Stimulated activated naive CD4-positive, alpha-beta T cell (primary cell): ENCODE results near the gene CDH11.

Experiments used
- DNase-seq, 6 experiments: peaks; one replicate each; lab custom pipeline; 2025; lab: John Stamatoyannopoulos, UW

CDH11 gene

DNA sequence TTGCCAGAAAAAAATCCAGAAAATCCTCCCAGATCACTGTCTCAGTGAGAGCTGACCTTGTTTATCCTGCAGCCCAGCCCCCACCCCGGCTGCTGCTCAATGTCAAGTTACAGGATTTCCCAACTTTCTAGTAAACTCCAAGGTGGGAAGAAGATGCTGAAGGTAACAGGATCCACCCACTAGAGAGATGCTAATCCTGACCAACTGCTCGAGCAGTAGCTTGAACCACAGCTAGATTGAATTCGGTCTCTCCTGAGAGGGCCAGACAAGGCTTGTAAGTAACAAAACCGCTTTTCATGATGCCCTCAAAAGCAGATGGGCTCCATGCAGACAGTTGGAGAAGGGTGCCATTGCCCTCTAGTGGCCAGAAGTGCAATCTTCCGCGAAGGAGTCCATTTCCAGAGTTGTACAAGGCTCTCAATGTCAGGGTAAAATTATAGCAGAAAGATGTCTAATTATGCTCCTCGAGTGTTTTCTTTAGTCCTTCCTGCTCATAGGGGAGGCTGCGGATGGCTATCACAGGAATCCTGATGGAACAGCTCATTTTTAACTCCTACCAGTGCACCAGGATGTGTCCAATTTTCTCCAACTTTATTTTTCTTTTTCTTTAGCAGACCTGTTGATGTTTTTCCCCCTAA is 3.9 kb downstream of the CDH11 start:
- no peak for DNase-seq

- no peak for DNase-seq
These were observed 4.9 kb downstream of the CDH11 start for GRCh38 chr16:65116818-65117430.

DNA sequence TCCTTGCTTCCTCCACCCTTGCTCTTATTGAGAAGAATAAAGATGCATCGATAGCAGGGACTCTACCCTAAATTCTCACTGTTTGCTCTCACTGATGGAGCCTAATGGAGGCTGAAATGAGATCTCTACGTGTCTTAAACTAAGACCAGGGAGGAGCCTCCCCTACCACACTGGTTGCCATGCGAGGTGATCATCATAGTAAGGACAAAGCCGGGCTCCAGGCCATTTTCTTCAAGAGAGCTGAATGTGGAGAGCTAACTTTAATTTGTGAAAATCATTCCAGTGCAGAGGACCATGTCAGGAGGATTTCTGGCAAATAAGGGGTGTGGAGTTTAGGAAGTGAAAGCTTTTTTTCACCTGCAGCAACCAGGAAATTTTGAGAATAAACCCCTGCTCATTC is 5.6 kb downstream of the CDH11 start:
- DNase-seq: no peak

DNA sequence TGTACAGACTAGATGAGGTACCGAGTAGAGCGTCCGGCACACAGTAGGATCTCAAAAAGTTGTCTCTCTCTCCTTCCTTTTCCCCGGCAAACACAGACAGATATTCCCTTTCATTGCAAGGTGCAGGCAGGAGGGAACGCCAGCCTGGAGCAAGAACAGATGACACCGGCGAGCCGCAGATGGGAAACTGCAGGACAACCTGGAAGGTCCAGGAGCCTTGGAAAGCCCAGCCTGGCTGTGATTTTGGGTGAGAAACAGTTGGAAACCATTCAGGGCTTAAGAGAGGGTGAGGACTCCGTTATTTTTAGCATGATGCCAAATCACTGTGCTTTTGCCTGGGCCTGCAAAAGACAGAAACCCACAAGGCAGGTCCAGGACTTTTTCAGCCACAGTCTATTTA is 7.3 kb downstream of the CDH11 start:
- DNase-seq: no peak

GRCh38 chr16:65113441-65113840 is 8.4 kb downstream of the CDH11 start:
- no peak for DNase-seq

GRCh38 chr16:65111306-65111705 is 10.6 kb downstream of the CDH11 start:
- DNase-seq: no peak

- no peak for DNase-seq
These were observed 15.1 kb downstream of the CDH11 start for GRCh38 chr16:65106757-65107156.

GRCh38 chr16:65105171-65105570 is 16.7 kb downstream of the CDH11 start:
- DNase-seq: no peak

GRCh38 chr16:65104471-65104870 is 17.4 kb downstream of the CDH11 start:
- DNase-seq: no peak

DNA sequence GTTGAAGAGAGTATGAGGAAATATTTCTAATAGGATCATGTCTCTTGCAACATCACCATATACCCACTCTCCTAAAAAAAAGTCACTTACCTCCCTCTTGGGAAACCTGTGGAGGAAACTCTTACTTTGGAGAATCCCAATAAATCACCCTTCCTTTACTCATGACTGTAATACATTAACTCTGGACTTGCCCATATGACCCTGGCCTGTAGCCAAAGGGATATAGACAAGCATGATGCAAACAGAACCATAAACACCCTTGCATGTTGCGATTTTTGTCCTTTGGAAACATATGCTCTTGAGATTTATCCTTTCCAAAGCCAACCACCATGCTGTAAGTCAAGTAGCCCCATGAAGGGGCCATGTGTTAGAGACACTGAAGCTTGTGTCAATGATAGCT is 19.5 kb downstream of the CDH11 start:
- DNase-seq: no peak

DNA sequence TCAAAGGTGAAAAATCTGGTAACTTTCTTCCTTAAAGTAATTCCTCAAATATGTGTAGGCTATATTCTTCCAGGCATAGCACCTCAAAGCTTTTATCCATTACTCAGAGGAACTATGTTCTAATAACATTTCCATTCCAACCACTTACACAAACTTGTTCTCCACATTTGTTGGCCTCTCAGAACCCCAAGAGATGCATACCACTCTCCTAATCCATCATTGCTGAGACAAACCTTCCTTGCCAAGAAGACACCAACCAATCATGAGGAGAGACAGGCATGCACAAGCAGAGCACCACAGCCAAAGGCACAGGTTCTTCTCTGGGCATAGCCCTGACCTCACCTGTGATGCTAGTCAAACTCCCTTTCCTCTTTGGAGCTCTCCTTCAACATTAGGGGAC is 20.9 kb downstream of the CDH11 start:
- no peak for DNase-seq

- DNase-seq: no peak
These were observed 22.3 kb downstream of the CDH11 start for GRCh38 chr16:65099607-65100006.

GRCh38 chr16:65098916-65099315 is 22.9 kb downstream of the CDH11 start:
- no peak for DNase-seq

- DNase-seq: no peak
These were observed 24.6 kb downstream of the CDH11 start for GRCh38 chr16:65097296-65097695.

- no peak for DNase-seq
These were observed 26.0 kb downstream of the CDH11 start for GRCh38 chr16:65095906-65096305.

DNA sequence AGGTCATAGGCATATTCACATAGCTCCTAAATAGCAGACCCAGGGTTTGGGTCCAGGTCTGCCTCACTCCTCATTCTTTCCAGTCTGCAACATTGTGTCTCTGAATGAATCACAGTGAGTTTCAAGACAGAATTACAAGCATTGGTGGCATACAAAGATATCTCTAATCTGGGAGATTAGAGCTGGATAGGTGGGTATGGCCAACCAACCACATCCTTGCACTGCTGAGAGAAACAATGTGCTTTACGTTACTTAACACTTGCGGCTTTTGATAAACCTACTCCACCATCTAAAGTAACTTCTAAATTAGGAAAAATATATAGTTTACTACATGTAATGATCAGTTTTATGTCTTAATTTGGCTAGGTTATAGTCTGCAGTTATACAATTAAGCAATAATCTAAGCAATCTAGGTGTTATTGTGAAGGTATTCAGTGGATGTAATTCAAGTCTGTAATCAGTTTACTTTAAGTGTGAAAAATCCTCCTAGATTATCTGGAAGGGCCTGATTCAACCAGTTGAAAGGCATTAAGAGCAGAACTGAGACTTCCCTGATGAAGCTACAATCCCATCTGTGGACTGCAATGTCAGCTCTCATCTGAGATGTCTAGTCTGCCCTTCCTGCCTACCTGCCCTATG is 26.7 kb downstream of the CDH11 start:
- DNase-seq: no peak

GRCh38 chr16:65094009-65094408 is 27.9 kb downstream of the CDH11 start:
- DNase-seq: no peak

GRCh38 chr16:65083164-65083857 is 38.6 kb downstream of the CDH11 start:
- DNase-seq: no peak

DNA sequence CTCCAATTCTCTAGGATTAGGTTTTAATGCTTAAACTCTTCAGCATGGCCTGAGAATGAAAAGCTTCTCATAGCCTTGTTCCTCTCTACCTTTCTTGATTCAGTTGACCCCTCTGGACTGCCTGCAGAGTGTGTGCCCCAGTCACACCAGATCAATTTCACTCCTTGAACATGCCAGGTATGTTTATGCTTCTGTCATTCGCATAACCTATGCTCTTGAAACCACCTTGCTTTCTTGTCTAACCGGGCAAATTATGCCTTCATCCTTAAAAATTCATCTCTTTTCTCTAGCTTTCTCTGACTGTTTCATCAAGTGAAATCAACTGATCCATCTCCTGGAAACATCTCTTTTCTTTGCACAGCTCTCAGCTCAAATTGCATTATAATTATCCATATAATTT is 42.3 kb downstream of the CDH11 start:
- DNase-seq: no peak

- DNase-seq: no peak
These were observed 44.7 kb downstream of the CDH11 start for GRCh38 chr16:65077181-65077580.

GRCh38 chr16:65075877-65076276 is 46.0 kb downstream of the CDH11 start:
- no peak for DNase-seq

- no peak for DNase-seq
These were observed 50.2 kb downstream of the CDH11 start for GRCh38 chr16:65071433-65072311.
